ENCODE measurements around the gene LCE7A.

The LCE7A gene

GRCh38 chr1:152859696-152860095 is at the start of gene LCE7A:
LCE7A (plus strand) TSS chr1:152859996; CDS start chr1:152860698, 702 bp downstream.
- DNase-seq (ENCODE audit: low read depth), result no peak

DNA sequence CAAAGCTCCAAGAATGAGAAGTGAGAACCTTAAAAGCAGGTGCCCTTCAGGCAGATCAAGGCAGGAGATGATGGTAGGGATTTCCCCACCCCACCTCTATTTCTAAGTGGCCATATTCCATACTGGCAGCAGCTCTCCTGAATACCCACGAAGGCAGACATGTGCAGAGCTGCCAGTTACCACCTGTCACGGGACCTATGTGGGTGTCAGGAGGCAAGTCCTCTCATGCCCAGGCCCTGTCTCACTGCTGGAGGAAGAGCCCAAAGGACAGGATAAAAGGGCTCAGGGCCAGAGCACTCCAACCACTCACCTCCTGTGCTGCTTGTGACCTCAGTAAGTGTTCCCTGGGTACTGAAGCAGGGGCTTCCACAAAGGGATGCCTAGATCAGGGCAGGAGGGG is 48.7 kb upstream of the LCE7A start:
- DNase-seq (ENCODE audit: low read depth), result no peak

DNA sequence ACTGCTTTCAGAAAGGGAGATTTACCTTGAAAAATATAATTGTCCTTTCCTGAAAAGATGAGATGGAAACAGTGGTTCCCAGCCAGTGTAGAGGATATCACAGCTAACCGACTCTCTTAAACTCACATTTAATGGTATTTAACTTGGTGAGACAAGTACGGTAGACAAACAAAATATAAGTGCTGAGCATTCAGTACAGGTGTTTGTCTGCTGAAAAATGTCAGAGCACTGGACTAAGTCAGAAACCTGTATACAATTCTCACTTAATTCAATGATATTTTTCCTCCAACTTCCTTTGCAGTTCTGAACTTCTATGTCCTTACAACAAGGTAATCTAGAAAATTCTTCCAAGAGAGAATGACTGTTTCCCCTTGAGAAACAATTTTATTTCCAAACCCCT is 48.1 kb upstream of the LCE7A start, which contains the start of gene LCE1B:
TSS of gene LCE1B (plus strand) at position 301 of the 400 bp plus-strand sequence. CDS start 476 bp downstream, outside the sequence.
- no peak for DNase-seq (ENCODE audit: low read depth)

DNA sequence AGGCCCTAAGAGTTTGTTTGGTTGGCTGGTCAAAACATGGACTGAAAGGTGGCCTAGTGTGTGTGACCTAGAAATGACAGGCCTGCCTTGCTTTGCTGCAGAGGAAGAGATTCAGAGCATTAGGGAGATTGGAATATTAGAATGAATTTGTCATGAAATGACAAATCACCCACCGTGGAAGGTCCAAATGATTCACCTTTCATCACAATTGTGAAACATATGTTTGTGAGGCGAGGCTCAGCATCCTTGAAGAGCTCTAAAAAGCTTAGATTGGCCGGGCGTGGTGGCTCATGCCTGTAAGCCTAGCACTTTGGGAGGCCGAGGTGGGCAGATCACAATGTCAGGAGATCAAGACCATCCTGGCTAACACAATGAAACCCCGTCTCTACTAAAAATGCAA is 42.5 kb upstream of the LCE7A start:
- DNase-seq (ENCODE audit: low read depth), result no peak

GRCh38 chr1:152823294-152823693 is 36.5 kb upstream of the LCE7A start:
- DNase-seq (ENCODE audit: low read depth), result no peak

GRCh38 chr1:152824964-152825363 is 34.8 kb upstream of the LCE7A start:
- DNase-seq (ENCODE audit: low read depth), result no peak

DNA sequence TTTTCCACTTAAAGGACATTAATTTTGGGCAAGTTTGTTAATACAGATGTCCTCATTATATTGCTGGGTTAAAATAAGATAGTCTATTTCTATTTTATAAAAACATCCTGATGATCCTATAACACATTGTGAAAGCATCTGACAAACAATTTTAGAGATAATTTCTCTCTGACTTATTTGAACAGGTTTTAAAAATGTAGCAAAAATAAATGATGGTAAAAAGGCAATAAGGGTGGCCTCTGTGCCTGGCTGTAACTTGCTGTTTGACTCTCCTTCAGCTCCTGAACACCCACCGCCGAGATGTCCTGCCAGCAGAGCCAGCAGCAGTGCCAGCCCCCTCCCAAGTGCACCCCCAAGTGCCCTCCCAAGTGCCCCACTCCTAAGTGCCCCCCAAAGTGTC is 32.6 kb upstream of the LCE7A start, which contains the start of gene LCE1A:
TSS of gene LCE1A (plus strand) at position 301 of the 400 bp plus-strand sequence. CDS start at position 301, 0 bp downstream.
- no peak for DNase-seq (ENCODE audit: low read depth)

DNA sequence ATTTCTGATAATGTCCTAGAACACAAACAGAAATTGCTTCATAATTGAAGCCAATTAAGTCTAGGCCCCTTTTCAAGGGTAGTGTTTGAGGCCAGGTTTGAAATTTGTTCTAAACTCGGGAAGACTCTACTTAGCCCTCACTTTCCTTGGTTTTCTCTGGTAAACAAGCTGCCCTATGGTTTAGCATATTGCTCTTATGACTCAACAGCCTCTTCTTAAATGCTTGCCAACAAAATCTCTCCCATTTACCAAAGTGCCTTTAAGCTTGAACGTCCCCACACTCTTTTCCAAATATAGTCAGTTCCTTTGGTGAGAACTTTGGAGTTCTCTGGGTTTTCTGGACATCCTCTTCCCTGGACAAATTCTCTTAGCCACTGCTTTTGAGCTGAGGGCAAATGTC is 22.9 kb upstream of the LCE7A start:
- DNase-seq (ENCODE audit: low read depth), result no peak

DNA sequence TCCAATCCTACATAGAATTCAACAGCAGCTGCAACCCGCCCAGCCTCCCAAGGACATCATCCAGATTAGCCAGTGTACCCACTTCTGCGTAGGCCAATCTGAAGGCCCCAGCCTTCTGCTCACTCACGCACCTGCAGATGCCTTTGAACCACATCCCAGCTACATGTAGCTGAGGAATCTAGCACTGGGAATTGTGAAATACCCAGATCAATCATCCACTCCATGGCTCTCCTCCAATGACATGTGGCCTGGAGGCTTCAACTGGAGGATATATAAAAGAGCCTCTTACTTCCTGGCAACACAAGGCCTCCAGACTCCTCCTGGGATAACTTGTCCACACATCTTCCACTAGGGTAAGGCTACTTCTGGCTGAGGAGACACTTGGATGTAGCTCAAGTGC is 17.2 kb upstream of the LCE7A start, which contains the start of gene LCE6A:
TSS of gene LCE6A (plus strand) at position 301 of the 400 bp plus-strand sequence. CDS start 665 bp downstream, outside the sequence.
- no peak for DNase-seq (ENCODE audit: low read depth)

GRCh38 chr1:152855661-152856060 is 4.1 kb upstream of the LCE7A start:
- no peak for DNase-seq (ENCODE audit: low read depth)

GRCh38 chr1:152858062-152858461 is 1.7 kb upstream of the LCE7A start:
- no peak for DNase-seq (ENCODE audit: low read depth)

DNA sequence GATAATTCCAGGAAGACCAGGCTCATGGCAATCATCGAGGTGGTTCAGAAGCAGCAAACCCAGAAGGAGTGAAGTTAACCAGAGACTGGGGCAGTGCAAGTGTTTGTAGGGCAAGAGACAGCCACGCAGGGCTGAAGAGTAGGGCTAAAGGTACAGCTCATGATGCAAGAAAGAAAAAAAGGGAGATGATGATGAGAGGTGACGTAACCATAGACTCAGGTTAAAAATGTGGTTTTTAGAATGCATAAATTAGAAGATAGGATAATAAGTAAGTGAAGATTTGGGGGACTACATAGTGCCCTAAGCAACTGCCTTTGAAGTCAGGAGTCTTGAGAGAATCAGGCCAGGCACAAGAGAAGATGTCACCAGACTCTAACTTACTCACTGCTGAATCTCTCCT is 333 bp downstream of the LCE7A start:
- no peak for DNase-seq (ENCODE audit: low read depth)

DNA sequence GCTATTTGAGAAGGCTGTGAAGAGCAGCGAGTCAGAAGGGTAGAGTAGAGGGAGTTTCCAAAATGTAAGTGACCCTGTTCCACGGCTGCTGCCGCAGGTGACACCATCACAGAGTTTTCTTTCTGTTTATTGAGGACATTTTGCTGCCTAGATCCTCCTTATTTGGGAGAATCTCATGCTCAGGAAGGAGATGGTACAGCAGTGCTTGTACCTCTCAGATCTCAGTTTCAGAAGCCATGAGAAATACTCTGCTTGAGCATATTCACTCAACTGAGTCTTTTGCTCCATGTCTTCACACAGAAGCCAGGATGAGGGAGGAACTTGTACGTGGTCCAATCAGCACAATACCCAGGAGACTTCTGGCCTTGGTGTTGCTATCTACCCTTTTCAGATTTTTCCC is 1.6 kb downstream of the LCE7A start:
- no peak for DNase-seq (ENCODE audit: low read depth)

GRCh38 chr1:152864443-152864842 is 4.6 kb downstream of the LCE7A start:
- DNase-seq (ENCODE audit: low read depth), result no peak

DNA sequence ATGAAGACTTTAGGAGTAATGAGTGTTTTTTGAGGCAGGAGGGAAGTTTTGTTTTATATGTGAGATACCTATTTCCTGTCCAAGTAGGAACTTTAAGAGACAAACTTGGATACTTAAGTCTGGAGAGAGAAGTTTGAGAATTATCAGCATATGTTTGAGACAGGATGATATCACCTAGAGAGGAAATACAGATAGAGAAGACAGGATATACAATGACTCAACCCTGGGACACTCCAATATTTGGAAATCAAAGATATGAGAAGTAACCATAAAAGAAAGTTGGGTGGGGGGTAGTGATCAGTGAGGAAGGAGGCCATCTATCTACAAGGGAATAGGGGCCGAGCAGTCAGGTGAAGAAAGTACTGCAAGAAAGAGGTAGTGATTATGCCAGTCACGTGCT is 6.5 kb downstream of the LCE7A start:
- DNase-seq (ENCODE audit: low read depth), result no peak

GRCh38 chr1:152869808-152870419 is 10.1 kb downstream of the LCE7A start:
- DNase-seq (ENCODE audit: low read depth), result peak; percentile 39

GRCh38 chr1:152870831-152871730 is 11.3 kb downstream of the LCE7A start:
- no peak for DNase-seq (ENCODE audit: low read depth)

GRCh38 chr1:152871731-152872126 is 11.9 kb downstream of the LCE7A start:
- DNase-seq (ENCODE audit: low read depth), result no peak

GRCh38 chr1:152873495-152873894 is 13.7 kb downstream of the LCE7A start:
- DNase-seq (ENCODE audit: low read depth), result no peak

- no peak for DNase-seq (ENCODE audit: low read depth)
Observed at GRCh38 chr1:152876827-152877226, 17.0 kb downstream of the LCE7A start.

- peak; percentile 12 for DNase-seq (ENCODE audit: low read depth)
Observed at GRCh38 chr1:152878042-152878441, 18.2 kb downstream of the LCE7A start, which contains the start of gene SMCP. SMCP (plus strand) TSS chr1:152878322; CDS start chr1:152884423, 6,101 bp downstream.

GRCh38 chr1:152879559-152880198 is 19.9 kb downstream of the LCE7A start:
- no peak for DNase-seq (ENCODE audit: low read depth)

All from activated T-cell treated with anti-CD3 and anti-CD28 coated beads for 48 hours (primary cell).